Measurements from ENCODE around the gene PIP4K2A. TPM values are rescaled to one million over a fixed set of nuclear protein-coding genes. Genes with fewer than 3 reads are reported as not detected.
A peak's percentile ranks its signal among the peaks of the same experiment; 100 is the strongest.

Gene PIP4K2A
- polyA plus RNA-seq, 2 donors: 4.0 to 6.1 TPM

DNA sequence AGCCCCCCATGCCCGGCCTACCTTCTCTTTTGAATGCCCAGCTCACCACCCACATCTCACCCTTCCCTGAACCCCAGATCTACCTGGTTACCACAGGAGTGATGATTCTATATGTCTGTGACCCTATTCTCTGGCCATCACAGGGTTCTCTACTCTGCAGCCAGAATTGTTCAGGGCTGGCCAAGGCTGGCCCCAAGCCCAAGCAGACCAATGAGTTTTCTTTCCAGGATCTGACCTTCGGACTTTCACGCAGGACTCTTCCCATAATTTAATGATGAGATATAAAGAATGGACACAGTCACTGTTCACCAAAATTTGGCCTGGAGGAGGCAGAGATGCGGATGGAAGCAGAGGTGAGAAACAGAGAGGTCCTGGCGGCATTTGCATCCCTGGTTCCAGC is 72.6 kb downstream of the PIP4K2A start:
- WGBS, 2 donors: 91 to 96% methylated on average over 5 of the region's 5 CpGs
- peaks cover 0 to 6% of the 10 kb centered on the region in 2 donors for H3K4me1 ChIP-seq (ENCODE audit: control insufficient read depth in 2 of 2, insufficient read depth in 2 of 2, low read length in 1 of 2)
- no peaks in the 10 kb centered on the region for H3K27me3 ChIP-seq (ENCODE audit: control insufficient read depth in 1 of 2, insufficient read depth in 2 of 2, low read length in 2 of 2)
- no peaks in the 10 kb centered on the region for H3K36me3 ChIP-seq (ENCODE audit: control insufficient read depth in 2 of 2, insufficient read depth in 2 of 2, low read length in 1 of 2)
- H3K9me3 ChIP-seq (ENCODE audit: control insufficient read depth in 2 of 2, insufficient read depth in 1 of 2, low read depth in 1 of 2, low read length in 1 of 2): no peaks in the 10 kb centered on the region
- H3K27ac ChIP-seq (ENCODE audit: low read depth in 2 of 2, low read length in 1 of 2): no peak overlapping the region
- H3K4me3 ChIP-seq (ENCODE audit: low read depth in 1 of 2, low read length in 2 of 2): no peak overlapping the region

- WGBS, 2 donors: 88 to 92% methylated on average over 6 of the region's 6 CpGs
- Histone ChIP-seq H3K27ac (ENCODE audit: low read depth in 2 of 2, low read length in 1 of 2) (no peak overlapping the region), H3K27me3 (ENCODE audit: control insufficient read depth in 1 of 2, insufficient read depth in 2 of 2, low read length in 2 of 2) (no peaks in the 10 kb centered on the region), H3K36me3 (ENCODE audit: control insufficient read depth in 2 of 2, insufficient read depth in 2 of 2, low read length in 1 of 2) (no peaks in the 10 kb centered on the region), H3K9me3 (ENCODE audit: control insufficient read depth in 2 of 2, insufficient read depth in 1 of 2, low read depth in 1 of 2, low read length in 1 of 2) (no peaks in the 10 kb centered on the region), H3K4me3 (ENCODE audit: low read depth in 1 of 2, low read length in 2 of 2) (no peak overlapping the region), H3K4me1 (ENCODE audit: control insufficient read depth in 2 of 2, insufficient read depth in 2 of 2, low read length in 1 of 2) (peaks cover 2 to 6% of the 10 kb centered on the region in 2 donors)
These were observed 74.0 kb downstream of the PIP4K2A start for GRCh38 chr10:22640359-22640758.

DNA sequence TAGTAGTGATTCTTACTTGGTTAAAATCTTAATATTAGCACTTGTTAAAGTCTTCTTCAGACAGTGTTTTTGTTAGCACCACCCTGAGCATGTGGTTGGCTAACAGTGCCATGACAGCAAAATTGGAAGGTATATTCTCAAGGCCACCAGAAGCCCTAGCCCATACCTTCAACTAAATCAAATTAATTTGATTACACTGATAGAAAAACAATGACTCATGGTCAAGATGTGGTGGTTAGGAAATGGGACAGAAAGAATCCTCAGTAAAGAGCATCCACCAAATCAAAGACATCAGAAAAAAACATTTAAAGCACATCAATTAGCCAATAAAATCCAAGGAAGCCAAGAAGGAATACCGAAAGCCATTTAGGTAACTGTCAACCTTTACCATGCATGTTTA is 75.5 kb downstream of the PIP4K2A start:
- peaks cover 2 to 4% of the 10 kb centered on the region in 2 donors for H3K4me1 ChIP-seq (ENCODE audit: control insufficient read depth in 2 of 2, insufficient read depth in 2 of 2, low read length in 1 of 2)
- H3K9me3 ChIP-seq (ENCODE audit: control insufficient read depth in 2 of 2, insufficient read depth in 1 of 2, low read depth in 1 of 2, low read length in 1 of 2): no peaks in the 10 kb centered on the region
- no peaks in the 10 kb centered on the region for H3K36me3 ChIP-seq (ENCODE audit: control insufficient read depth in 2 of 2, insufficient read depth in 2 of 2, low read length in 1 of 2)
- no peak overlapping the region for H3K4me3 ChIP-seq (ENCODE audit: low read depth in 1 of 2, low read length in 2 of 2)
- H3K27me3 ChIP-seq (ENCODE audit: control insufficient read depth in 1 of 2, insufficient read depth in 2 of 2, low read length in 2 of 2): no peaks in the 10 kb centered on the region
- H3K27ac ChIP-seq (ENCODE audit: low read depth in 2 of 2, low read length in 1 of 2): no peak overlapping the region
- 92 to 96% methylated on average over 1 of the region's 1 CpG for WGBS, 2 donors

GRCh38 chr10:22637491-22637890 is 76.9 kb downstream of the PIP4K2A start:
- Histone ChIP-seq H3K9me3 (ENCODE audit: control insufficient read depth in 2 of 2, insufficient read depth in 1 of 2, low read depth in 1 of 2, low read length in 1 of 2) (no peaks in the 10 kb centered on the region), H3K4me3 (ENCODE audit: low read depth in 1 of 2, low read length in 2 of 2) (no peak overlapping the region), H3K27ac (ENCODE audit: low read depth in 2 of 2, low read length in 1 of 2) (no peak overlapping the region), H3K36me3 (ENCODE audit: control insufficient read depth in 2 of 2, insufficient read depth in 2 of 2, low read length in 1 of 2) (no peaks in the 10 kb centered on the region), H3K27me3 (ENCODE audit: control insufficient read depth in 1 of 2, insufficient read depth in 2 of 2, low read length in 2 of 2) (no peaks in the 10 kb centered on the region), H3K4me1 (ENCODE audit: control insufficient read depth in 2 of 2, insufficient read depth in 2 of 2, low read length in 1 of 2) (peaks cover 4% of the 10 kb centered on the region in 2 donors)
- WGBS, 2 donors: 69 to 80% methylated on average over 4 of the region's 4 CpGs

DNA sequence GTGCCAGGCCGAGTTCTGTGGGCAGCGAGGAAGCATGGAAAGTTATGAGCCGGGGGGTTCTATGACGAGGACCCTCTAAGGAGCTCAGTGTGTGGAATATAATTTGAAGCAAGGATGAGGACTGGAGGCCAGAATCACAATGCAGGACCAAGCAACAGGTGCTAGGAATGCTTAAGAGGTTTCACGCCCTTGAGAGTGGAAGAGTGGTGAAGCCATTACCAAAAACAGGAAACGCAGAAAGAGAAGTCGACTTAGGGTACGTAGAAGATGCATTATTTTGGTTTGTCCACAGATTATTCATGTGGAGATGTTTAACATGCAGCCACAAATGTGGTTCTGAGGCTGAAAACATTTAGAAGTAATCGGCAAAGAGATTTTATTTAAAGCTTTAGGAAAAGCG is 78.7 kb downstream of the PIP4K2A start:
- H3K36me3 ChIP-seq (ENCODE audit: control insufficient read depth in 2 of 2, insufficient read depth in 2 of 2, low read length in 1 of 2): no peaks in the 10 kb centered on the region
- peaks cover 0 to 4% of the 10 kb centered on the region in 2 donors for H3K4me1 ChIP-seq (ENCODE audit: control insufficient read depth in 2 of 2, insufficient read depth in 2 of 2, low read length in 1 of 2)
- H3K27me3 ChIP-seq (ENCODE audit: control insufficient read depth in 1 of 2, insufficient read depth in 2 of 2, low read length in 2 of 2): no peaks in the 10 kb centered on the region
- no peak overlapping the region for H3K4me3 ChIP-seq (ENCODE audit: low read depth in 1 of 2, low read length in 2 of 2)
- H3K27ac ChIP-seq (ENCODE audit: low read depth in 2 of 2, low read length in 1 of 2): no peak overlapping the region
- no peaks in the 10 kb centered on the region for H3K9me3 ChIP-seq (ENCODE audit: control insufficient read depth in 2 of 2, insufficient read depth in 1 of 2, low read depth in 1 of 2, low read length in 1 of 2)
- WGBS, 2 donors: 87 to 89% methylated on average over 10 of the region's 10 CpGs

DNA sequence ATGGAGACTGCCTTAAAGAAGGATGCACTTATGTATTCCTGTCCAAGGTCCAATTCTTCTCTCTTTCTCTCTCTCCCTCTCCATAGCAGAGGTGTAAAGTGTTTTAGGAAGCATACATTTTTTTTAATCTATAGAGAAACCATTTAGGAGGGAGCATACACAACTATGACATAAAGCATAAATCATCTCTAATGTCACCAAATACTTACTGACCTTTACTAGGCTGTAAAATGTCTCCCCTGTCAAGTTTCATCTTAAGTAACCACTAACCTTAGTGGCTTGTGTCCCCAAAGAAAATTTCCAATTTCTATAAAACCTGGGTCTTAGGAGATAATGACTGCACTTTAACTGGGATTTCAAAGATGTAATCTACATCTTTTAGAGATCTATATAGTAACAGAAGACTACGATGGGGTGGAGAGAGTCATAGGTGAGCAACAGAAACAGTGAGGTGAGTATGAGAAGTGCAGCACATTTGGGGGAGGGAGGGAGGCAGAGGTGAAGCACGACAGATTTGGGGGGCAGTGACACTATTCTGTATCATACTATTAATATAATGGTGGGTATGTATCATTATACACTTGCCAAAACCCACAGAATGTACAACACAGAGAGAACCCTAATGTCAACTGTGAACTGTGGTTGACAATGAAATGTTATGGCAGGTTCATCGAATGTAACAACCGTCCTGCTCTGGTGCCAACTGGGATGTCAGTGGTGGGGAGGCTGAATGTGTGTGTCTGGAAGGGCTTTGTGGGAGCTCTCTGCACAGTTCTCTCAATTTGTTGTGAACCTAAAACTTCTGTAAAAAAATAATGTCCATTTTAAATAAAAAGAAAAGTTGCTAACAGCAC is 79.5 kb downstream of the PIP4K2A start:
- 74 to 85% methylated on average over 4 of the region's 4 CpGs for WGBS, 2 donors
- no peaks in the 10 kb centered on the region for H3K36me3 ChIP-seq (ENCODE audit: control insufficient read depth in 2 of 2, insufficient read depth in 2 of 2, low read length in 1 of 2)
- no peaks in the 10 kb centered on the region for H3K27me3 ChIP-seq (ENCODE audit: control insufficient read depth in 1 of 2, insufficient read depth in 2 of 2, low read length in 2 of 2)
- H3K4me3 ChIP-seq (ENCODE audit: low read depth in 1 of 2, low read length in 2 of 2): no peak overlapping the region
- H3K27ac ChIP-seq (ENCODE audit: low read depth in 2 of 2, low read length in 1 of 2): no peak overlapping the region
- H3K4me1 ChIP-seq (ENCODE audit: control insufficient read depth in 2 of 2, insufficient read depth in 2 of 2, low read length in 1 of 2): peaks cover 0 to 4% of the 10 kb centered on the region in 2 donors
- no peaks in the 10 kb centered on the region for H3K9me3 ChIP-seq (ENCODE audit: control insufficient read depth in 2 of 2, insufficient read depth in 1 of 2, low read depth in 1 of 2, low read length in 1 of 2)

DNA sequence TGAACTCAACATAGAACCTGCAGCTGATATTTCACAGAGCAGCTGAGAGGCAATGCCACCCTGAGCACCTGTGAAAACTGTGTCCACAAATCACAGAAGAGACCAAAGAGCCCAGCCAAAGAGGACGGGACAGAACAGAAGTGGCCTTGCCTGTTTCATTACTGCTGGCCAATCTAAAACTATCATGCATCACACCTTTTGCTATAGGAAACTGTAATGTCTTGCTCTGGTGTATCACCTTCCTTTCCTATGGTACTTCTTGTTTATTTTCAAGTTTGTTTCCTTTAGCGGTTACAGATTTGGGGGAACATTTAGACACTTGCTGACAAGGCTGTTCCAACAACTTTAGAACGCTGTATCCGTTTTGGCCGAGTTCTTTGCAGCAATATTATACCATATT is 80.3 kb downstream of the PIP4K2A start:
- no peaks in the 10 kb centered on the region for H3K27me3 ChIP-seq (ENCODE audit: control insufficient read depth in 1 of 2, insufficient read depth in 2 of 2, low read length in 2 of 2)
- H3K27ac ChIP-seq (ENCODE audit: low read depth in 2 of 2, low read length in 1 of 2): no peak overlapping the region
- no peak overlapping the region for H3K4me3 ChIP-seq (ENCODE audit: low read depth in 1 of 2, low read length in 2 of 2)
- 84 to 85% methylated on average over 5 of the region's 5 CpGs for WGBS, 2 donors
- H3K9me3 ChIP-seq (ENCODE audit: control insufficient read depth in 2 of 2, insufficient read depth in 1 of 2, low read depth in 1 of 2, low read length in 1 of 2): no peaks in the 10 kb centered on the region
- peaks cover 0 to 4% of the 10 kb centered on the region in 2 donors for H3K4me1 ChIP-seq (ENCODE audit: control insufficient read depth in 2 of 2, insufficient read depth in 2 of 2, low read length in 1 of 2)
- no peaks in the 10 kb centered on the region for H3K36me3 ChIP-seq (ENCODE audit: control insufficient read depth in 2 of 2, insufficient read depth in 2 of 2, low read length in 1 of 2)

DNA sequence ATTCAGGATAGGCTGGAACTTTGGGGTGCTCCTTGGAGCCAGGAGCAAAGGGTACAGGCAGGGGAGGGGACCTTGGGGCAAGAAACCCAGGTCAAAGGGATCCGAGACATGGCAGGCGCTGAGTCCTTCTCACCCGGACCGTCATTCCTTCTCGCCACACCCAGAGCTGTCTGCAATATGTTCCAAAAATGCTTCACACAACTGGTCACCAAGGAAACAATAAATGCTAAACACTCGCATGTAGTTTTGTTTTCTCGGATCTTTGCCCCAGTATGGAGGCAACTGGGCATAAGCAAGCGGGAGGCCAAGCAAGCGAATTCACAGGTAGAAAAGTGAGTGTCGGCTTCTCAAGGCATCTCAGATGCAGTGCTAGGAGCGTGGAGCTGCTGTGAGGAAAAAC is 80.8 kb downstream of the PIP4K2A start:
- Histone ChIP-seq H3K27ac (ENCODE audit: low read depth in 2 of 2, low read length in 1 of 2) (no peak overlapping the region), H3K4me1 (ENCODE audit: control insufficient read depth in 2 of 2, insufficient read depth in 2 of 2, low read length in 1 of 2) (peaks cover 0 to 4% of the 10 kb centered on the region in 2 donors)

DNA sequence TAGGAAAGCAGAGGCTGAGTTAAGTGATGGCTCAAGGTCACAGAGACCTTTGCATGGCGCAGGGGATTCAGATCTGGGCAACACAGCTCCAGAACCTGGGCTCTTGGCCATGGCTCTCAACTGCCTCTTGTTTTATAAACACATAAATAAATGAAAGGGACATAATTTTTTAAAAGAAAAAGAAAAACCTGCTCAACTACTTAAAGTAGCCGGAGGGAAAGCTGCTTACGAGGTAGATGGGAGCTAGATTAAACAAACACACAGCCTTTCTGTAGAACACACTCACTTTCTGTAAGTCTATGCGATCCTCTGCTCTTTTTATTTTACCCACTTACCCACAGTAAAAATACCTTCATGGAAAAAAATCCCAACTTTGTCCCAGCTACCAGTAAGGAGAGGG is 81.3 kb downstream of the PIP4K2A start:
- Histone ChIP-seq H3K27ac (ENCODE audit: low read depth in 2 of 2, low read length in 1 of 2) (peak overlapping the region in 1 of 2 donors; percentile 20), H3K4me1 (ENCODE audit: control insufficient read depth in 2 of 2, insufficient read depth in 2 of 2, low read length in 1 of 2) (peaks cover 0 to 4% of the 10 kb centered on the region in 2 donors)
- WGBS, 2 donors: 55 to 66% methylated on average over 4 of the region's 4 CpGs

More for the DNA sequence above, 80.8 kb downstream of the PIP4K2A start:
- Histone ChIP-seq H3K27me3 (ENCODE audit: control insufficient read depth in 1 of 2, insufficient read depth in 2 of 2, low read length in 2 of 2) (no peaks in the 10 kb centered on the region), H3K4me3 (ENCODE audit: low read depth in 1 of 2, low read length in 2 of 2) (no peak overlapping the region), H3K9me3 (ENCODE audit: control insufficient read depth in 2 of 2, insufficient read depth in 1 of 2, low read depth in 1 of 2, low read length in 1 of 2) (no peaks in the 10 kb centered on the region), H3K36me3 (ENCODE audit: control insufficient read depth in 2 of 2, insufficient read depth in 2 of 2, low read length in 1 of 2) (no peaks in the 10 kb centered on the region)
- 69 to 75% methylated on average over 11 of the region's 11 CpGs for WGBS, 2 donors

More for the DNA sequence above, 81.3 kb downstream of the PIP4K2A start:
- Histone ChIP-seq H3K27me3 (ENCODE audit: control insufficient read depth in 1 of 2, insufficient read depth in 2 of 2, low read length in 2 of 2) (no peaks in the 10 kb centered on the region), H3K4me3 (ENCODE audit: low read depth in 1 of 2, low read length in 2 of 2) (no peak overlapping the region), H3K36me3 (ENCODE audit: control insufficient read depth in 2 of 2, insufficient read depth in 2 of 2, low read length in 1 of 2) (no peaks in the 10 kb centered on the region), H3K9me3 (ENCODE audit: control insufficient read depth in 2 of 2, insufficient read depth in 1 of 2, low read depth in 1 of 2, low read length in 1 of 2) (no peaks in the 10 kb centered on the region)

Measured in esophagus (tissue), 2 donors.